OCI-LY7 (cell line): ENCODE results near the gene NXPH2.

Source experiments
- CTCF ChIP-seq: fragments of 200-600 bp; sonication (generic); conservative IDR thresholded peaks from 2 replicates; pipeline ENCODE4 v1.5.1; 2014; ENCODE audit warnings: mild to moderate bottlenecking, antibody characterized with exemption, low read length, moderate library complexity, mixed read lengths
- EZH2phosphoT487 ChIP-seq: fragments of 200-600 bp; sonication (generic); IDR thresholded peaks from 2 replicates; pipeline ENCODE4 v1.6.1; 2018; ENCODE audit warnings: low read depth, borderline replicate concordance, mild to moderate bottlenecking, mixed run types, antibody characterized with exemption, low read length, moderate library complexity, mixed read lengths

- no peak for TF ChIP-seq CTCF
- TF ChIP-seq EZH2phosphoT487, result no peak
Measured at GRCh38 chr2:138699421-138699820, 80.8 kb downstream of the NXPH2 start.
